GM21360 (cell line): ENCODE measurements around the gene GPSM1.
"Not testable (repeated sequence)": the region's sequence is repeated elsewhere in the genome, so short reads cannot be mapped to it uniquely, and the experiment has no call there.

ENCODE experiments used
- ATAC-seq: cut with Tn5 transposase; IDR thresholded peaks from one replicate; pipeline ENCODE4 v1.9.1; 2021; ENCODE audit warnings: mild to moderate bottlenecking, moderate library complexity; ENCODE audit not compliant: unreplicated experiment

GPSM1 gene

DNA sequence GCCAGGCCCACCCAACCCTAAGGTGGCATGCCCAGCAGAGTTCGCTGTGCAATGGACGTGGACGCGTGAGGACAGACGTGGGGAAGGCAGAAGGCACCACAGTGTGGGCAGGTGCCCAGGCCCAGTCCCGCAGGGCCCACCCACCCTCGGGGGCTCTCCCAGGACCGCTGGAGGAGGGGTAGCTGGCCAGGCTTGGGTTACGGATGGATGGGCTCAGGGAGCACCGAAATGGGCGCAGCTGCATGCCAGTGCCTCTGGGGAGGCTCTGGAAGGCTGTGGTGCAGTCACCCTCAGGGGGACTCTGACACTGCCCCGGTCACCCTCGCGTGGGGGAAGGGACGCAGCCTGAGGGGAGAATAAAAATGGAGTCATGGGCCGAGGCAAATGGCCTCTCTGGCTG, 9.6 kb upstream of the GPSM1 start:
- ATAC-seq, result no peak

DNA sequence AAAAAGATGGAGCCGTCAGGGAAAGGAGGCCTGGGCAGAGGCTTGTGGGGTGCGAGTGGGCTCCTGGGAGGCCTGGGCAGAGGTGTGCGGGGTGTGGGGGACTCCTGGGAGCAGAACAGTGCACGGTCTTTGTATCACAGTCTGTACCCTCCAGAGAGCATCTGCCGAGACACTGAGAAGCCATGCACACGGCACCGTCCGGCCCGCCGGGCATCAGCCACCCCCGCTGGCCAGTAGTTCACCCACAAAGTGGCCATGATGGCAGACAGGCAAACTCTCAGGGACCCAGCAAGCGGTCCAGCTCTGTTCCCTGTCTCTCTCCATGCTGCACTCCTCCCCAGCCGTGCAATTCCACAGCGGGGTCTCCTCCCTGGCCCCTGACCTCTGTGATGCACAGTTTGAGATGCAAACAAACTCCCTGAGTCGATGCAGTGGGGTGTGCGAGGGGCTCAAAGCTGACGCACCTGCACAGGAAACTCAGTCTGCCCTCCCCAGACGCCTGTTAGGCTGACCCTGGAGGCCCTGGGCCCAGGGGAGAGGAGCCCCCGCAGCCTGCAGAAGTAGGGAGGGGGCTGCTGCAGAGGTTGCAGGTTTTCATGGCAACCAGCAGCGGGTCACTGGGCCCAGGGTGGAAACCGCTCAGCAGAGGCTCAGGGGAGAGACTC, 9.1 kb upstream of the GPSM1 start:
- ATAC-seq, result no peak

DNA sequence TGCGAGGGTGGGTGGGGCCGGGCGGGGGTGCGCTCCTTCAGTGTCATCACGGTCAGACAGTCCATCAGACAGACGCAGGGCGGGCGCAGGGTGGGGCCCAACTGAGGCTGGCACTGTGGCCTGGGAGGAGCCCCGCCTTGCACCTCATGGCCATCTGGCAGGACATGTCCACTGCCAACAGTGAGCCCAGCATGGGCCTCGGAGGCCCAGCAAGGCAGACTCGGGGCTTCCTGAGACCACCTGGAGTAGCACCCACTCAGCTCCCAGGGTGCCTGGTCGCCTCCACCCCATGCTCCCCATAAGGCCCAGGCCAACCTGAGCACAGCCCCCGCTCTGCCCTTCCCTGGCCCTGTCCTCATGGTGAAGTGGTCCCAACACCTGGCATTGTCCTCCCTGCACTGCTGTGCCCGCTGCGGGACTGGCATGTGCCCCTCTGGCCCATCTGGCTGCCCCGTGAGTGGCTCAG, 8.5 kb upstream of the GPSM1 start:
- ATAC-seq, result no peak

DNA sequence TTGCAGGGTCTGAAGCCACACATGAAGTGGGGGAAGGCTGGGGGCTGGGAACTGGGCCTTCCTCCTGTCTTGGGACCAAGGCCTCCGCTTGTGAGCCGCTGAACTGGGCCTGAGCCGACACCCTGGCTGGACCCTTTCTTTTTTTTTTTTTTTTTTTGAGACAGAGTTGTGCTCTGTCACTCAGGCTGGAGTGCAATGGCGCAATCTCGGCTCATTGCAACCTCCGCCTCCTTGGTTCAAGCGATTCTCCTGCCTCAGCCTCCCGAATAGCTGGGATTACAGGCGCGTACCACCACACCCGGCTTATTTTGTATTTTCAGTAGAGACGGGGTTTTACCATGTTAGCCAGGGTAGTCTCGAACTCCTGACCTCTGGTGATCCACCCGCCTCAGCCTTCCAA, 8.1 kb upstream of the GPSM1 start:
- ATAC-seq, result not testable (repeated sequence)

DNA sequence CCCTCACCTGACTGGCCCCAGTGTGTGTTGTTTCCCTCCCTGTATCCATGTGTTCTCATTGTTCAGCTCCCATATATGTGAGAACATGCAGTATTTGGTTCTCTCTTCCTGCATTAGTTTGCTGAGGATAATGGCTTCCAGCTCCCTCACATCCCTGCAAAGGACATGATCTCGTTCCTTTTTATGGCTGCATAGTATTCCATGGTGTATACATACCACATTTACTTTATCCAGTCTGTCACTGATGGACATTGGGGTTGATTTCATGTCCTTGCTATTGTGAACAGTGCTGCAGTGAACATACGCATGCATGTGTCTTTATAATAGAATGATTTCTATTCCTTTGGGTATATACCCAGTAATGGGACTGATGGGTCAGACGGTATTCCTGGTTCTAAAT, 7.4 kb upstream of the GPSM1 start:
- not testable (repeated sequence) for ATAC-seq

DNA sequence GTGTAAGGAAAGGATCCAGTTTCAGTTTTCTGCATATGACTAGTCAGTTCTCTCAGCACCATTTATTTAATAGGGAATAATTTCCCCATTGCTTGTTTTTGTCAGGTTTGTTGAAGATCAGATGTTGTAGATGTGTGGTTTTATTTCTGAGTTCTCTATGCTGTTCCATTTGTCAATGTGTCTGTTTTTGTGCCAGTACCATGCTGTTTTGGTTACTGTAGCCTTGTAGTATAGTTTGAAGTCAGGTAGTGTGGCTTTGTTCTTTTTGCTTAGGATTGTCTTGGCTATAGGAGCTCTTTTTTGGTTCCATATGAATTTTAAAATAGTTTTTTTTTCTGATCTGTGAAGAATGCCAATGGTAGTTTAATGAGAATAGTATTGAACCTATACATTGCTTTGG, 6.4 kb upstream of the GPSM1 start:
- not testable (repeated sequence) for ATAC-seq

DNA sequence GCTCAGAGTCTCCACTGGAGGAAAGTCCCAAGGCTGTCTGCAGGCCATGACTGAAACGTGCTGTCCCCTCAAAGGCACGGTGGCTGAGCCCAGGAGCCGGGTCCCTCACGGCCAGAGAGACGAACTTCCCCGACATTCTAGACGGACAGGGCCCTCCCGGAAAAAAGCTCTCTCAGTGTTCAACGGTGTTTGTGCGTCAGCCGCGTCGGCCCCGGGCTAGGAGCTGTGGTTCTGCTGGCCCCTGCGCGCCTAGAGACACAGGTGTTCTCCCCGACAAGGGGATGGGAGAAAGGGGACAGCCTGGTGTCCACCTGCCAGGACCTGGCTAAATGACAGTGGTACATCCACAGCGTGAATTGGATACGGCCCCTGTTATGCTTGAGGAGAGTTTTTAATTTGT, 5.8 kb upstream of the GPSM1 start:
- ATAC-seq, result no peak

DNA sequence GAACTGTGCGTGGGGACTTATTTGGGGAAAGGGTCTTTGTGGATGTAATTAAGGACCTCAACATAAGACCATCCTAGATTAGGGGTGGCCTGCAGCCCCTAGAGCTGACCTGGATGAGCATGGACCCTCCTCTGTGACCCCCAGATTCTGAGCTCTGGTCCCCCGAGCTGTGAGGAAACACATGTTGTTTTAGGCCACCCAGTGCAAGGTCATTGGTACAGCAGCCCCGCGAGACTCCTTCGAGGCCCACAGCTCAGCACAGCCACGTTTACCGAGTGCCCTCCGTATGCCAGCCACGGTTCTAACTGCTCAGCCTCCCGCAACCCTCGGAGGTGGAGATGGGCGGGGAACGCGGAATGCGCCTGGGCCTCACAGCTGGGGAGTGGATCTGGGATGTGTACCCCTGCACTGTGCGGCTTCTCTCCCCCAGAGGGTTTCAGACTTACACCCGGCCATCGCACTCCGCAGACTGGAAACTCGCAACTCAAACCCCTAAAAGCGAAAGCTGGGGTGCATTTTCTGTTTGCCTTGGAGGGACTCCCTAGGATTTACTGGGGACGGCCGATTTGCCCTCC, 4.5 kb upstream of the GPSM1 start:
- ATAC-seq, result no peak

DNA sequence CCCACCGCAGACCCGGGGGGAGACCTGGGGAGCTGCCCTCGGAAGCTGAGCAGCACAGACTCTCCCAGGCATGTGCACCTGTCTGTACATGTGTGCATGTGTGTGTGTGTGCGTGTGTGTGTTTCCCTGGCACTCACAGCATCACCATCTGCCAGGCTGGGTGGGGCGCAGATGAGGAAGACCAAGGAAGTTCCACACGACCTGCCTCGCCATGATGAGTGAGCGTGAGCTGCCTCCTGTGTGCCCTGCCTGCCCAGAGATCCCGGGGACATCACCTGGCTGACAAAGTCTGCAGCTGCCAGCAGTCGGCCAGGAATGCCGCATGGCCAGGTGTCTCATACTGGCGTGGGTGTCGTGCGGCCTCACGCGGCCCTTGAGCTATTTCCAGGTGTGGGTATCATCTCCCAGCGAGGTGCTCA, 4.0 kb upstream of the GPSM1 start:
- no peak for ATAC-seq

DNA sequence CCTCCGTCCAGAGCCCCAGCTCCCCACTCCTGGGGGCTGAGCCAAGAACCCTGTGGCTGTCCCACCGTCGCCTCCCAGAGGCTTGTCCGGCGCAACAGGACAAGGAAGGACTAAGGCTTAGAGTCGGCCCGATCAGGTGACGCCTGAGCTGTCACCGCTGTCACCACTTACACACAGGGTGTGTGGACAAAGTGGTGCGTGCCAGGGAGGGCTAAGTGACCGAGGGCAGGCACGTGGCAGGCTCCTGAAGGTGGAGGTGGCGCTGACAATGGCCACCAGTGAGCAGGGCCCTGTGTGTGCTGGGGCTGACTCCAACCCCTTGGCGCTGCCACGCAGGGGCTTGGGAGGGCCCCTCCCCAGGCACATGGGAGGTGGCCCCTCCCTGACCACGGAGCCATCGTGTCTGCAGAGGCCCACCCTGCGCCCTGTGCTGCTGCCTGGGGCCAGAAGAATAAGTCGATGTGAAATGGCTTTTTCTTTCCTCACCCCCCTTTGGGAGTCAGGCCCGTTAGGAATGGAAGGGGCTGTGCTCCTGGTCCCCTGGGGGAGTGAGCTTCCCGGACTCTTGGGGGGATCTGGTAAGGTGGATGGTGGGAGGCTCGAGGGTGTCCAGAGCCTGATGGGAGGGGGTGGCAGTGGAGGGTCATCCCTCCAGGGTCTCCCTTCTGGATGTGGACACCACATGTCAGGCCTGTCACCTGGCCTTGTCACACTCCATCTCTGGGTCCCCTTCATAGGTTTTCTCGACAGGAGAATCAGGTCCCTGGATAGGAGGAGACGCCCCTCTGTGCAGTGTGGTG, 2.6 kb upstream of the GPSM1 start:
- no peak for ATAC-seq

DNA sequence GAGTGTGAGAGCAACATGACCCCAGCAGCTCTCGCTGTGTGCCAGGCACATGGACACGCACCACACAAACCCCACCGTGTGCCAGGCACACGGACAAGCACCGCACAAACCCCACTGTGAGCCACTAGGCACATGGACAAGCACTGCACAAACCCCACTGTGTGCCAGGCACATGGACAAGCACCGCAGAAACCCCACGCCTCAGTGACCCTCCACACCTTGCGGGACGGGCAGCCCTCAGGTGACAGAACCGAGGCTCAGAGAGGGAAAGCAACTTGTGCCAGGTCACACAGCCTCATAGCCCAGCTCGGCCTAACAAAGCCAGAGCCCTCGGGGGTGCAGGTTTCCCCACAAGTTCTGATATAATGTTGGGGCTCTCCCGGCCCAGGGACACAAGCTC, 2.0 kb upstream of the GPSM1 start:
- ATAC-seq, result no peak

DNA sequence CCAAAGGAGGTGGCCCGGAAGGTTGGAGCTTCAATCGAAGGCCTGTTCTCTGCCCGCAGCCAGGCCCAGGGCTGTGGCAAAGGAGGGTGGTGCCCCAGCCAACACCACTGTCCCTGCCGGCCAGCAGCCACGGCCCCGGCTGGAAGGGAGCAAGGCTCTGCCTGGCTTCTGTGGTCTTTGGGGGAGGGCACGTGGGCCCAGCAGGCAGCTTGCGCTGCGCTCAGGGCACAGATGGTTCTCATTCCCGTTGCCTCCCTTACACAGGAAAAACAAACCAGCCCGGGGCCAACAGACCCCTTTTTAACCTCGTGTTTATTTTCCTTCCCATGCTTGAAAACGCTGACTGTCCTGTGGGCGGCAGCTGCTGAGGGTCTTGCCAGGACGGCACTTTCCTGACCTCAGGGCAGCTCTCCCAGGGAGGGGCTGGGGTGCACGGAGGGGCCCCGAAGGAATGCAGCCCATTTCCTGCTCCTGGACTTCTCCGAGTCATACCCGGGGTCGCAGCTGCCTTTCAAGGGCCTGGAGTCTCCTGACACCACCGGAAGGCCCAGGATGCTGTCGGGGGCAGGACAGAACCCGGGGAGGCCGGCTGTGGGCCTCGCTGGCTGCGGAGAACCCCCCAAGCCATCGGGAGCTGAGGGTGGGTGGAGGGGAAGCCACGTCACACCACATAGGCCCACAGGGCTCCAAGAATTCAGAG, 1.1 kb upstream of the GPSM1 start:
- ATAC-seq, result no peak

DNA sequence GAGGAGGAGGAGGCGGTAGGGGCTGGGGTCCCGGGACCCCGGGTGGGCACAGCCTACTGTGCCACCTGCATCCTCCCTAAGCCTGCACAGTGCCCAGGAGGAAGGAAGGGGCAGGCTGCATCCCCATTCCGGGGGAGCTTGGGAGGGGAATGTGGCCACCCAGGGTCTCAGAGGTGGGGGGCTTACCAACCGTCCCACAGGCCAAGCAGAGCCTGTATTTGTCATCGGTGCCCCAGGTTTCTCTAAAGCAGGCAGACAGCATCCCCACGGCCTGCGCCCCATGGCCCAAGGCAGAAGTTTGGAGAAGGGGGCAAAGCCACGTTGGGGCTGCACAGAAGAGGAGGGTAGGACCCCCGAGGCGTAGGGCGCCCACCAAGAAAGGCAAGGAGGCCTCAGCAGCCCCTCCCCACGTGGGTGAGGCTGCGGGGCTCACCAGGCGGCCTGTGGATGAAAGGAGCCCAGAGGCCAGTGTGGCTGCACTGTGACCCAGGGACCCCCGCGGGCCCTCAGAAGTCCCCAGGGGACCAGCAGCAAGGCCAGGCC, 507 bp upstream of the GPSM1 start:
- no peak for ATAC-seq

DNA sequence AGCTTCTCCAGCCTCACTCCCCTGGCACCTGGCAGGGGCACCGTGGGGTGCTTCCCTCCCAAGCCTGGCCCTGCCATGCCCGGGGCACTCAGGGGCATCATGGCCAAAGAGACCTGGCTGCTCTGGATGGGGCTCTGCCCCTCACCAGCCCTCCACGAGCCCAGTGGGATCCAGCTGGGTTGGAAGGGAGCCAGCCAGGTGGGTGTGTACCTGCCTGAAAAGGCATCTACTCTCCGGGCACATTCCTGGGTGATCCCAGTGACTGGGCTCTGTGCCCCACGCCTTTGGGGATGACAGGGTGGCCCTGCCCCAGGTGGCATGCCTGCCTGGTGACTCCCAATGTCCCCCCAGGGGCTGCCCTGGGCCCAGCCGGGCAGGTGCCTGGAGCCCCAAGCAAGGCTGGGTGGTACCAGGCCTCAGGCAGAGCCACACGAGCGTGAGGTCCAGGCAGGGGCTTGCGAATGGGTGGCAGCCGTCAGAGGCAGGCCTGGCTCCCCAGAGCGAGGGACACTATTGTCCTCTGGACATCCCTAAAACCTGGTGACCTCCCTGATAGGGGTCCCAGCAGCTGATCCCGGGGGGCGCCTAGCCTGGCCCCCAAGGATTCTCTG, 777 bp downstream of the GPSM1 start:
- ATAC-seq, result no peak

DNA sequence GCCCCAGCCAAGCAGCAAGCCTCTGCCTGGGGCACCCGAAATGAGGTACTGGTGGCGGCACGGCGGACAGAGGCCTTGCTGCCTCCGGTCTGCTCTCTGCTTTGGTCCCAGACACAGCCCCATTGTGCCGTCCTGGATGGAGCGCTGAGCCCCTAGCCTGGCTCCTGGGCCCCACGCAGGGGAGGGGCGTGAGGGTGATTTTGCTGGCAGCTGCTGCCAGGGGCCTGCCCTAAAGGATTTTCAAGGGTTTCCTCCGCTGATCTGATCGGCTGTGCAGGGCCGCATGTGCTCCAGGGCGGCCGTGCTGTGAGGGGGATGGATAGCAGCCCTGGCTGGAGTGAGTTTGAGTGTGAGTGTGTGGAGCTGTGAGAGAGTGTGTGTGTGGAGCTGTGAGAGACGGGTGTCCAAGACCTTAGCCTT, 1.3 kb downstream of the GPSM1 start:
- no peak for ATAC-seq

DNA sequence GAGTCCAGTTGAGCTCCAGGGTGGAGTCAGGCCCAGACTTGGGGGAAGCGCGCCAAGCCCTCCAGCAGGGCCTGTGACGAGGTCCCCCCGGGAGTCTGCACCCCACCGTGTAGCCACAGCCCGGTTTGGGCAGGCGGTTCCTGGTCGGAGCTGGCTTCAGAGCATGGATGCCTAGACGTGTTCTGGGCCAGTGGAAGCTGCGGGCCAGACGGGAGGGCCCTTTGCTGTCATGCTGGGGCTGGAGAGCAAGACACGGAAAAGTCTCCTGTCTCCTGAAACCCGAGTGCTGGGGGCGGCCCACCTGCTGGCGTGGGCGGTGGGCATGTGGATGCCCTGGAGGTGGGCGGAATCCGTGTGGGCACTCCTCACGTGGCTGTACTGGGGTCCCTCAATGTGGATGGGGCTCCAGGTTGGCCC, 1.9 kb downstream of the GPSM1 start:
- ATAC-seq, result no peak

DNA sequence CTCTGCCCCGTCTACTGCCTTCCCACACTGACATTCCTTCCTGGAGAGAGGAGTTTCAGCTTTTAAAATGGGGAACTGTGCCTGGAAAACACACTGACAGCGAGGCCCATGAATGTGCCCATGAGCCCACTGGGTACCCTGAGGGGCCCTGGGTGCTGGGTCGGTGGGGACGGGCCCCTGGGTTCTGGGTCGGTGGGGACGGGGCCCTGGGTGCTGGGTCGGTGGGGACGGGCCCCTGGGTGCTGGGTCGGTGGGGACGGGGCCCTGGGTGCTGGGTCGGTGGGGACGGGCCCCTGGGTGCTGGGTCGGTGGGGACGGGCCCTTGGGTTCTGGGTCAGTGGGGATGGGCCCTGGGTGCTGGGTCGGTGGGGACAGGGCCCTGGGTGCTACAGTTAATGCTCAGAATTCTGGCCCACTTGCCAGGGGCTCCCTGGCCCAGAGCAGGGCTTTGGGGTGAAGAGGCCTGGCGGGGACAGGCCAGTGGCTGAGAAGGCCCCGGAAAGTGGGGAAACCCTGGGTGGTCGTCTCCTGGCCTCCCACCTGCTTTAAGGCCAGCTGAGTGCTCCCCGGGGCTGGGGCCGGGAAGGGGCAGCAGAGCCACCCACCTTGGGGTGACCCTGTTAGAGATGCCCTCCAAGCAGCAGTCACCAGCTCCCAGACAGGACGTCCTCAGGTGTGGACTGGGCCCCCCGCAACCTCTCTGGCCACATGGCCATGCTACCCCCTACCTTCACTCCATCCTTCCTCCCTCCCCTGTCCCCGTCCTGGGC, 2.5 kb downstream of the GPSM1 start:
- ATAC-seq, result no peak

DNA sequence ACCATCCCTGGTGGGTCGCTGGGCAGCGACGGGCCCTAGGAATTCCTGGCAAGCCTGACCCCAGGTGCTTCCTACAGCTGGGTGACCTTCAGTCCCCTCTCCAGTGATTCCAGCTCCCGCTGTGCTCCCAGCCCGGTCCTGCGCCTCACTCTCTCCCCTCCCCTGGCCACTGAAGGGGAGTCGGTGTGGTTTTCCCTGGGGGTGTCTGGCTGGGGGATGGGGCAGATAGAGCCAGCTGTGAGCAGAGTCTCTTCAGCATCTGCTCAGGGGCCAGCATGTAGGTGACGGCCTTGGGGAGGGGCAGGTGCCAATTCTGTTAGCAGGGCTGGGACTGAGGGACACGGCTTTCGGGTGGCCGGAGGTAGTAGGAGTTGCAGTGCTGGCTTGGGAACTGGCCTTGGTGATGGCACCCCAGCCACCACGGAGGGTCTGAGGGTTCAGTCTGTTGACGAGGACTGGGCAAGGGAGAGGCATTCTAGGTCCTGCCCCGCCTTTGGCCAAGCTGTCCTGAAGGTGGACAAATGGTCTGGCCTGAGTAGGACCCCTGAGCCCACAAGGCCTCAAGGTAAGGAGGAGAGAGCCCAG, 3.2 kb downstream of the GPSM1 start:
- no peak for ATAC-seq

DNA sequence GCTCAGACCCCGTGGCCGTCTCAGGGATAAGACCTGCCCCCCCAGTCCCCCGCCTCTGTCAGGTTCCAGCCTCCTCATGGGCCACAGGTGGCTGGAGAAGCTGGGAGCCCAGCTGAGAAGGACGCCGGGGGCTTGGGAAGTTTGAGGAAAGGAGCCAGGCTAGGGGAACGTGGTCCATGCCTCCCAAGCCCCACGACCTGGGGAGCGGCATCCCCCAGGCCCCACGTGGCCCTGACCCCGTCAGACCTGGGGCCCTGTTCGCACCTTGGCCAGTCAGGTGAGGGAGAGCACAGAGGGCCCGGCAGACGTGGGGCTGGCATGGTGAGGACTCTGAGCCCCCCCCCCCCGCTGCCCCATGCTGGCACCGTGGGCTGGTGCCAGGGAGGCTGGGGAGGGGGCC, 3.7 kb downstream of the GPSM1 start:
- no peak for ATAC-seq
